Esophagus muscularis mucosa (tissue), 4 donors: ENCODE measurements around the gene LARGE1. TPM values are rescaled to one million over a fixed set of nuclear protein-coding genes. Genes with fewer than 3 reads are reported as not detected.

Experiments used
- DNase-seq: peaks from one replicate; pipeline ENCODE4 v3.0.0-alpha.2; 2017; ENCODE audit errors: extremely low spot score
- H3K27ac ChIP-seq, 4 donors: fragments of 200-600 bp; sonication (generic); replicated peaks in 1 of 4; 1 replicate in 3 of 4; 2 replicates in 1 of 4; pipeline ENCODE4 v1.5.1; 2016 to 2019; ENCODE audit warnings: mild to moderate bottlenecking in 1 of 4
- H3K27me3 ChIP-seq, 4 donors: fragments of 200-600 bp; sonication (generic); one replicate each; pipeline versions ENCODE4 v1.5.1 to v1.6.0; 2016 to 2019
- H3K36me3 ChIP-seq, 4 donors: fragments of 200-600 bp; sonication (generic); one replicate each; pipeline ENCODE4 v1.5.1; 2016 to 2019
- H3K4me1 ChIP-seq, 4 donors: fragments of 200-600 bp; sonication (generic); one replicate each; pipeline ENCODE4 v1.5.1; 2016 to 2019
- H3K4me3 ChIP-seq, 4 donors: fragments of 200-600 bp; sonication (generic); 1 replicate in 2 of 4; 2 replicates in 2 of 4; pipeline ENCODE4 v1.5.1; 2016 to 2019; ENCODE audit warnings: mild to moderate bottlenecking in 4 of 4, moderate library complexity in 1 of 4
- H3K9me3 ChIP-seq, 4 donors: fragments of 200-600 bp; sonication (generic); 1 replicate in 3 of 4; 2 replicates in 1 of 4; pipeline ENCODE4 v1.5.1; 2016 to 2019
- EP300 ChIP-seq: sonication (generic); formaldehyde crosslinking; IDR thresholded peaks from one replicate; pipeline ENCODE4 v1.6.1; 2017; ENCODE audit warnings: antibody characterized with exemption
- POLR2A ChIP-seq: fragments of 450-650 bp; IDR thresholded peaks from one replicate; pipeline ENCODE4 v1.6.1; 2017; ENCODE audit warnings: antibody characterized with exemption, moderate library complexity, mild to moderate bottlenecking, low read depth
- POLR2AphosphoS5 ChIP-seq, 2 donors: sonication (generic); formaldehyde crosslinking; IDR thresholded peaks; one replicate each; pipeline ENCODE4 v1.6.1; 2017; ENCODE audit warnings: antibody characterized with exemption in 2 of 2
- WGBS: methylation state at CpG from one replicate; pipeline ENCODE4 v1.1.5; 2018; 5-methylcytosine and 5-hydroxymethylcytosine counted together
- intact Hi-C: fragments of 100-400 bp; cut with DNase I; formaldehyde crosslinking; loops from one replicate; pipeline ENCODE4 v1.15.1; 2023
- total RNA-seq, 4 donors: library from RNA; depleted of rRNA; stranded (reverse); fragments of >200 nt; gene quantifications; one replicate each; pipeline versions ENCODE4 v1.1.0 to v1.2.1, GENCODE V29; 2016
- TF ChIP-seq, protein P1 (sequence below), 3 experiments: fragments of 200-600 bp in 2 of 3; fragments of 450-650 bp in 1 of 3; sonication (generic) in 2 of 3; IDR thresholded peaks; one replicate each; pipeline ENCODE4 v1.5.1; 2017 to 2019; ENCODE audit warnings: antibody characterized with exemption in 3 of 3, mild to moderate bottlenecking in 2 of 3, moderate library complexity in 1 of 3

The LARGE1 gene
- total RNA-seq, 4 donors from 2014 or later, result 29.9 to 48.4 (median 32.4) TPM

GRCh38 chr22:33659448-33659847 is 260.8 kb downstream of the LARGE1 start:
- H3K27ac ChIP-seq, result peak overlapping the region in 2 of 4 donors; percentile 8 to 59
- H3K4me1 ChIP-seq, result peaks cover 23 to 40% (median 27%) of the 10 kb centered on the region in 4 donors
- no peaks in the 10 kb centered on the region for H3K36me3 ChIP-seq
- no peak overlapping the region for H3K4me3 ChIP-seq
- 28% methylated on average over 2 of the region's 2 CpGs for whole genome bisulfite sequencing
- TF ChIP-seq POLR2AphosphoS5 (IDR thresholded peaks at IDR 0.05) (no peak), EP300 (no peak), POLR2A (no peak)
- TF ChIP-seq, protein P1, sequence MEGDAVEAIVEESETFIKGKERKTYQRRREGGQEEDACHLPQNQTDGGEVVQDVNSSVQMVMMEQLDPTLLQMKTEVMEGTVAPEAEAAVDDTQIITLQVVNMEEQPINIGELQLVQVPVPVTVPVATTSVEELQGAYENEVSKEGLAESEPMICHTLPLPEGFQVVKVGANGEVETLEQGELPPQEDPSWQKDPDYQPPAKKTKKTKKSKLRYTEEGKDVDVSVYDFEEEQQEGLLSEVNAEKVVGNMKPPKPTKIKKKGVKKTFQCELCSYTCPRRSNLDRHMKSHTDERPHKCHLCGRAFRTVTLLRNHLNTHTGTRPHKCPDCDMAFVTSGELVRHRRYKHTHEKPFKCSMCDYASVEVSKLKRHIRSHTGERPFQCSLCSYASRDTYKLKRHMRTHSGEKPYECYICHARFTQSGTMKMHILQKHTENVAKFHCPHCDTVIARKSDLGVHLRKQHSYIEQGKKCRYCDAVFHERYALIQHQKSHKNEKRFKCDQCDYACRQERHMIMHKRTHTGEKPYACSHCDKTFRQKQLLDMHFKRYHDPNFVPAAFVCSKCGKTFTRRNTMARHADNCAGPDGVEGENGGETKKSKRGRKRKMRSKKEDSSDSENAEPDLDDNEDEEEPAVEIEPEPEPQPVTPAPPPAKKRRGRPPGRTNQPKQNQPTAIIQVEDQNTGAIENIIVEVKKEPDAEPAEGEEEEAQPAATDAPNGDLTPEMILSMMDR (IDR thresholded peaks at IDR 0.05), result no peak
- intact Hi-C loops, result no loop called here
- H3K9me3 ChIP-seq, result no peaks in the 10 kb centered on the region
- no peaks in the 10 kb centered on the region for H3K27me3 ChIP-seq
- DNase-seq, result no peak

DNA sequence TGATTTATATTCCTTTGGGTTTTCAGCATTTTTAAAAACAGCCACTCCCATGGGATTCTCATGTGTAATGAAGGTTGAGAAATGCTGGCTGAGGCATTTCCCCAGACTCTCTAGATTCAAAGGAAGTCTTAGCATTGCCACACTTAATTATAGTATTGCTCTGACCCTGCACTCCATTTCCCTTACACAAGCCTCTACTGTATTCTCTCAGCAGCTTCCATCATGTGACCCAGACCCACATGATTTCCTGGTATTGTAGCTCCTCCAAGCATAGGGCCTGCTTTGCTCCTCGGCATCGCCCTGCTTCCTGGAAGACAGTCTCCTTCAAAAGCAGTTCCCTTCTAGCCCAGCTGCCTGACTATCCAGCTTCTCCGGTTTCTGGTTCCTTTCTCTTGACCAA is 261.5 kb downstream of the LARGE1 start:
- Histone ChIP-seq H3K27ac (peak overlapping the region in 2 of 4 donors; percentile 8 to 59), H3K36me3 (no peaks in the 10 kb centered on the region), H3K4me3 (no peak overlapping the region), H3K4me1 (peaks cover 23 to 40% (median 28%) of the 10 kb centered on the region in 4 donors), H3K9me3 (no peaks in the 10 kb centered on the region), H3K27me3 (no peaks in the 10 kb centered on the region)
- DNase-seq, result no peak
- TF ChIP-seq POLR2A (no peak), POLR2AphosphoS5 (IDR thresholded peaks at IDR 0.05) (peak in 1 of 2 donors; percentile 61), EP300 (no peak)
- TF ChIP-seq, protein P1 (IDR thresholded peaks at IDR 0.05), result no peak
- intact Hi-C loops, result no loop called here
- 49% methylated on average over 3 of the region's 3 CpGs for WGBS

- intact Hi-C loops, result no loop called here
- no peak for DNase-seq
- TF ChIP-seq POLR2AphosphoS5 (IDR thresholded peaks at IDR 0.05) (no peak), EP300 (no peak), POLR2A (no peak)
- TF ChIP-seq, protein P1 (IDR thresholded peaks at IDR 0.05), result no peak
- Histone ChIP-seq H3K4me3 (no peak overlapping the region), H3K27ac (no peak overlapping the region), H3K9me3 (no peaks in the 10 kb centered on the region), H3K27me3 (no peaks in the 10 kb centered on the region), H3K4me1 (peaks cover 23 to 40% (median 28%) of the 10 kb centered on the region in 4 donors), H3K36me3 (no peaks in the 10 kb centered on the region)
- 64% methylated on average over 8 of the region's 8 CpGs for WGBS
Observed at GRCh38 chr22:33657670-33658069, 262.6 kb downstream of the LARGE1 start.

- Histone ChIP-seq H3K4me3 (no peak overlapping the region), H3K4me1 (peaks cover 23 to 40% (median 28%) of the 10 kb centered on the region in 4 donors), H3K27me3 (no peaks in the 10 kb centered on the region), H3K9me3 (no peaks in the 10 kb centered on the region), H3K27ac (no peak overlapping the region), H3K36me3 (no peaks in the 10 kb centered on the region)
- intact Hi-C loops, result no loop called here
- TF ChIP-seq POLR2A (no peak), POLR2AphosphoS5 (IDR thresholded peaks at IDR 0.05) (no peak), EP300 (no peak)
- TF ChIP-seq, protein P1 (IDR thresholded peaks at IDR 0.05), result no peak
- DNase-seq, result no peak
- WGBS, result 59% methylated on average over 8 of the region's 8 CpGs
Observed at GRCh38 chr22:33656808-33657628, 263.3 kb downstream of the LARGE1 start.
